GM10266 (cell line): ENCODE measurements around the gene GAS2L2.

ENCODE experiments used
- DNase-seq: peaks from one replicate; pipeline ENCODE4 v3.0.0; 2012; ENCODE audit errors: extremely low spot score
- CTCF ChIP-seq: IDR thresholded peaks from 2 replicates; pipeline ENCODE4 v1.5.1; 2012; ENCODE audit warnings: mild to moderate bottlenecking, low read depth; ENCODE audit not compliant: control insufficient read depth, insufficient read depth; ENCODE audit errors: missing control alignments

GAS2L2 gene

GRCh38 chr17:35745246-35745645 lies 7.8 kb downstream of the GAS2L2 start:
- DNase-seq: no peak
- TF ChIP-seq CTCF: no peak

DNA sequence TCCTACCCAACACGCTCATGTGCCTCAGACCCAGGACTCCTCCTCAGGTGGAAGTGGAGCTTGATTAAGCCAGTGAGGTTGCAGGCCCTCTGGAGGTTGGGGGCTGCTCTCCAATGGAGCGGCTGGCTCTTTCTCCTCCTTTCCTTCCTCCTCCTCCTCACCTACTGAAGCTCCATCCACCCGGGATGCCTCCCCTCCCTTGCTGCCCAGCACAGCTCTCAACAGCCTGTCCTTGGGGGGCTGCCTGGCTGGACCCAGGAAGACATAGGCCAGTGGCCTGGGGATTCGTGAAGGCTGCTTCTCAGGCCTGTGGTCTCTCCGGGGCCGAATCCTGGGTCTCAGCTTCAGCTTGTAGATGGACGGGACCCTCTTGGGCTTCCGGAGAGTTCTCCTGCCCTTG lies 8.2 kb downstream of the GAS2L2 start:
- TF ChIP-seq CTCF: no peak

DNA sequence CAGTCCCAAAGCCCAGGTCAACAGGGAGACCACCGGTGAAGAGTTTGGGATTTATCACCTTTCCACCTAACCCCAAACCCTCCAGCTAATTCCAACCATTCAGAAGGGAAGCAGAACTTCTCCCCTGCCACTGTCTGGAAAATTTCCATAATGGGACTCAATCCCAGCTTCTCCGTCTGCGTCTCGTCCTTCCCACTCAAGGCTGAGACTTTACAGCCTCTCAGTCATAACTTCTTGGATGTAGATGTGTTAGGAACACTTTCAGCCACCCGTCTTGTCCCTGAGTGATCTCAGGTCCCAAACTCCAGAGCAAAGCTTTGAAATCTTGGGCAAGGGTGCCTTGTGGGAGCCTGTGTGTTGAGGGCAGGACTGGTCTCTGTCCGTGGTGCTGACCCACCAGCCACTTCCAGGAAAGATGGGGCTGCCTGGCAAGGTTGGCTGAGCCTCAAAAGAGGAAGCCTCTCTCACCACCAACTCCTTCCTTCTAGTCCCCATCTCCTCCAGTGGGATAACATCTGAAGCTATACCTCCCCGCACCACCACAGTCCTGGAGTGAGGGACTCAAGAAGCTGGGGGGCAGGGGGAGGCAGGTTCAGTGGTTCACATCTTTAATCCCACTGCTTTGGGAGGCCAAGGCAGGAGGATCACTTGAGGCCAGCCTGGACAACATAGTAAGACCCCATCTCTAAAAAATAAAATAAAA lies 9.3 kb downstream of the GAS2L2 start:
- no peak for TF ChIP-seq CTCF
- DNase-seq: no peak

More for the DNA sequence above, 8.2 kb downstream of the GAS2L2 start:
- DNase-seq: no peak

GRCh38 chr17:35742896-35743477 lies 10.1 kb downstream of the GAS2L2 start:
- TF ChIP-seq CTCF: no peak
- DNase-seq: no peak

DNA sequence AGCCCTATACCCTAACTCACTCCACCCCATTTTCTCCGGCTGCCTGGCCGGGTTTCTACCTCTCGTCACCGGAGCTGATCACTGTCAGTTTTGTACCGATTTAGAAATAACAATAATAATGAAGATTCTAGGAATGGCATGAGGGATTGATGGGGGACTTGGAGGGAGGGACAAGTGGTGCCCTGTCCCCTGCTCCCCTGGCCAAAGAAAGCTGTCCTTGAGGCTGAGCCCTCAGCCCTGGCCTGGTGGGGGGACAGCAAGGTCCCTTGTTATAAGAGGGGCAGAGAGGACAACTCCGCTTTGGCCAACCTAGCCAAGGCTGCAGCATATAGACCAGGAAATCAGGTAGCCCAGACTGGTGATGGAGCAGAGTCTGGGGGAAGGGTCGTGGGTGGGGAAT lies 10.5 kb downstream of the GAS2L2 start:
- TF ChIP-seq CTCF: no peak
- no peak for DNase-seq

GRCh38 chr17:35740997-35741931 lies 11.8 kb downstream of the GAS2L2 start:
- peak; percentile 27 for DNase-seq
- no peak for TF ChIP-seq CTCF
